Heart left ventricle (tissue), 13 donors: Measurements from ENCODE around the gene OPHN1.
A peak's percentile ranks its signal among the peaks of the same experiment; 100 is the strongest.

ENCODE experiments used
- POLR2A ChIP-seq, 2 donors: fragments of 450-650 bp; IDR thresholded peaks; one replicate each; pipeline ENCODE4 v1.6.1; 2017; ENCODE audit warnings: antibody characterized with exemption in 2 of 2, mild to moderate bottlenecking in 2 of 2, moderate library complexity in 2 of 2
- TF ChIP-seq, protein P1 (sequence below), 12 donors: fragments of 200-600 bp; sonication (generic) in 4 of 12; IDR thresholded peaks; one replicate each; pipeline versions ENCODE4 v1.5.0 to v1.8.0; 2018 to 2022; ENCODE audit warnings: antibody characterized with exemption in 12 of 12, mild to moderate bottlenecking in 5 of 12
- donor health status: ischemic (EF 13 %, LVEDD 7.1; RV severe dilation, severe dysfunction).
- donor health status: DM: no; HTN: yes; CAD: no.
- donor health status: DM: no; HTN: no; CAD: no.
- donor health status: ischemic (EF 25% LVEDD 6.9; RV normal size, moderate dysfunction).
- donor health status: ischemic (EF 25% LVEDD 5.7; RV mildly dilated, moderate dysfunction).
- donor health status: ischemic (EF 35%, LVEDD 5.7; RV mildly dilated, moderate dysfunction).
- donor health status: nonischemic (EF 11% LVEDD 7.7; RV severe dilation, severe dysfunction).
- donor health status: DM: yes; HTN: yes; CAD: no.
- donor health status: PGD.
- donor health status: ischemic (EF 29% LVEDD 5.4; RV normal size, mild dysfunction).
- donor health status: nonischemic (EF 23%, LVEDD 6.1; RV moderate dilation, normal function).

DNA sequence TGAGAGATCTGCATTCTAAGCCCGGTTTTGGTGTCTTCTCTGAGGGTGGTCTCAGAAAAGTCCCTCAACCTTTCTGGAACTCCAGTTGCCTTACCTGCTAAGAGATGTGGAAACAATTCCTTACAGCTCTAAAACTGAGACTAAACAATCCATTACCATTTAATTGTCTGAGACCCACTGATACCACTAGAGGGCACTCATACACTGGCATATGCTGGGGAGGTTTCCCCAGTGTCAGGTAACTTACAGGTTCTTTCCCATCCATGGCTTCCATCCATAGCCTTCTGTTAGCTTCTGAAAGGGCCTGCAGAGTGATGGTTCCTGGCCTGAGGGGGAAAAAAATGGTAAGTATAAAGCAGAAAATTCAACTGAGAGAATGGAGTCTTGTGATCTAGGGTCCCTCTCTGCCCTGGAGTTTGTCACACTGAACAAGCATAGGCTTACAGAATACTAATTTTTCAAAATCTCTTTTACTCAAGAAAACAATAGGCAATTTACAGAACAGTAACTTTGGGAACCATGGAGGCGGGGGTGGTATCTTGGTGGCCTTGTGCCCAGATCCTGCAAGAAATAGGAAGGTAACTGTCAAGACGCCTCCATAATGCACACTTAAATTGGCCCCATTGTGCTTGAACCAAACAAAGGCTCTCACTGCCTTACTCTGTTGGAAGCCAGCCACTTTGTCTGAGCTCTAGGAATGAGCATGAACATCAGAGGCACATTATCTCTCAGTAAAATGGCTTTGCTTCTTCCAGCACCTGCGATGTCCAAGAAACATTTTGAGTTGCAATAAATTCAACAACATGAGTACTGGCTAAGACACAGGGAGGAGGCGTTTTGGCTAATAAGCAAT, 236.1 kb downstream of the OPHN1 start:
- TF ChIP-seq POLR2A (IDR thresholded peaks at IDR 0.05) = no peak
- TF ChIP-seq, protein P1, sequence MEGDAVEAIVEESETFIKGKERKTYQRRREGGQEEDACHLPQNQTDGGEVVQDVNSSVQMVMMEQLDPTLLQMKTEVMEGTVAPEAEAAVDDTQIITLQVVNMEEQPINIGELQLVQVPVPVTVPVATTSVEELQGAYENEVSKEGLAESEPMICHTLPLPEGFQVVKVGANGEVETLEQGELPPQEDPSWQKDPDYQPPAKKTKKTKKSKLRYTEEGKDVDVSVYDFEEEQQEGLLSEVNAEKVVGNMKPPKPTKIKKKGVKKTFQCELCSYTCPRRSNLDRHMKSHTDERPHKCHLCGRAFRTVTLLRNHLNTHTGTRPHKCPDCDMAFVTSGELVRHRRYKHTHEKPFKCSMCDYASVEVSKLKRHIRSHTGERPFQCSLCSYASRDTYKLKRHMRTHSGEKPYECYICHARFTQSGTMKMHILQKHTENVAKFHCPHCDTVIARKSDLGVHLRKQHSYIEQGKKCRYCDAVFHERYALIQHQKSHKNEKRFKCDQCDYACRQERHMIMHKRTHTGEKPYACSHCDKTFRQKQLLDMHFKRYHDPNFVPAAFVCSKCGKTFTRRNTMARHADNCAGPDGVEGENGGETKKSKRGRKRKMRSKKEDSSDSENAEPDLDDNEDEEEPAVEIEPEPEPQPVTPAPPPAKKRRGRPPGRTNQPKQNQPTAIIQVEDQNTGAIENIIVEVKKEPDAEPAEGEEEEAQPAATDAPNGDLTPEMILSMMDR (IDR thresholded peaks at IDR 0.05) = peak; percentile 50 to 70 (median 64)
